Activated CD4-positive, alpha-beta memory T cell treated with anti-CD3 and anti-CD28 coated beads, Interleukin-2, amount 10 ng/mL, durations not matched to agents 7 days and 5 days (primary cell): ENCODE data around the gene DYNC1I2. TPM values are rescaled to one million over a fixed set of nuclear protein-coding genes. Genes with fewer than 3 reads are reported as not detected.

Source experiments
- CTCF ChIA-PET: fragments of 350-600 bp; sonication (Branson Sonifier 250); formaldehyde crosslinking; loops from one replicate; lab custom pipeline; 2021; ENCODE audit warnings: antibody characterized with exemption, inconsistent platforms; lab: Charles Lee
- POLR2A ChIA-PET: fragments of 350-600 bp; sonication (Branson Sonifier 250); formaldehyde crosslinking; loops from one replicate; lab custom pipeline; 2021; ENCODE audit warnings: antibody characterized with exemption; lab: Charles Lee
- DNase-seq: peaks from one replicate; pipeline ENCODE4 v3.0.0-alpha.2; 2020
- H3K27ac Mint-ChIP-seq: one replicate; pipeline ENCODE4 v1.8.0; 2021; ENCODE audit warnings: mild to moderate bottlenecking, mixed read lengths
- H3K27me3 Mint-ChIP-seq: one replicate; pipeline ENCODE4 v1.8.0; 2021; ENCODE audit warnings: mixed read lengths
- H3K36me3 Mint-ChIP-seq: one replicate; pipeline ENCODE4 v1.8.0; 2021; ENCODE audit warnings: low read depth, mixed read lengths
- H3K4me1 Mint-ChIP-seq: one replicate; pipeline ENCODE4 v1.8.0; 2021; ENCODE audit warnings: mixed read lengths
- H3K4me3 Mint-ChIP-seq: one replicate; pipeline ENCODE4 v1.8.0; 2021; ENCODE audit warnings: mild to moderate bottlenecking, mixed read lengths
- H3K9me3 Mint-ChIP-seq: one replicate; pipeline ENCODE4 v1.8.0; 2021; ENCODE audit warnings: mixed read lengths
- total RNA-seq, 2 experiments: library from RNA; stranded (reverse); gene quantifications; one replicate each; pipeline ENCODE4 v1.2.3, GENCODE V29; 2021

DYNC1I2 gene
- total RNA-seq, 2 experiments from 2014 or later = 51.5 to 55.3 TPM

- CTCF ChIA-PET = interaction anchor here (1.6 kb wide), 1 partner anchor 12 kb away, joined by 9 read pairs; no protein-coding TSS in a partner anchor
- no peak overlapping the region for H3K27ac Mint-ChIP-seq
- H3K27me3 Mint-ChIP-seq = no peaks in the 10 kb centered on the region
- H3K4me3 Mint-ChIP-seq = no peak overlapping the region
- H3K4me1 Mint-ChIP-seq = peaks cover 15% of the 10 kb centered on the region
- H3K9me3 Mint-ChIP-seq = no peaks in the 10 kb centered on the region
- DNase-seq = no peak
- POLR2A ChIA-PET = no interaction called here
- H3K36me3 Mint-ChIP-seq = peaks cover 50% of the 10 kb centered on the region
Observed at GRCh38 chr2:171692331-171692730, 5.1 kb downstream of the DYNC1I2 start.

GRCh38 chr2:171702781-171703556, 15.7 kb downstream of the DYNC1I2 start:
- POLR2A ChIA-PET = no interaction called here
- no peaks in the 10 kb centered on the region for H3K27me3 Mint-ChIP-seq
- no peak overlapping the region for H3K27ac Mint-ChIP-seq
- DNase-seq = no peak
- H3K4me3 Mint-ChIP-seq = no peak overlapping the region
- no peaks in the 10 kb centered on the region for H3K9me3 Mint-ChIP-seq
- peaks cover 1% of the 10 kb centered on the region for H3K4me1 Mint-ChIP-seq
- peaks cover 13% of the 10 kb centered on the region for H3K36me3 Mint-ChIP-seq
- CTCF ChIA-PET = interaction anchor here (0.5 to 7.1 kb wide), 14 partner anchors 10 to 426 kb away, joined by 3 to 64 read pairs (median 4); partner anchors contain the start of genes DLX2 and DYNC1I2

- Mint-ChIP-seq H3K27ac (no peak overlapping the region), H3K27me3 (no peaks in the 10 kb centered on the region), H3K4me3 (no peak overlapping the region), H3K4me1 (peaks cover 1% of the 10 kb centered on the region), H3K36me3 (peaks cover 14% of the 10 kb centered on the region), H3K9me3 (no peaks in the 10 kb centered on the region)
- CTCF ChIA-PET = interaction anchor here (0.5 to 7.1 kb wide), 23 partner anchors 10 to 881 kb away, joined by 3 to 64 read pairs (median 4); partner anchors contain the start of genes DLX1, DLX2 and DYNC1I2
- DNase-seq = no peak
- POLR2A ChIA-PET = interaction anchor here (1.1 kb wide), 1 partner anchor 403 kb away, joined by 3 read pairs; no protein-coding TSS in a partner anchor
Observed at GRCh38 chr2:171703574-171704347, 16.5 kb downstream of the DYNC1I2 start.

GRCh38 chr2:171706152-171706803, 19.0 kb downstream of the DYNC1I2 start:
- CTCF ChIA-PET = interaction anchor here (0.7 to 7.1 kb wide), 10 partner anchors 8 to 778 kb away, joined by 3 to 64 read pairs (median 6); partner anchors contain the start of genes DLX2 and DYNC1I2
- Mint-ChIP-seq H3K4me1 (peaks cover 1% of the 10 kb centered on the region), H3K36me3 (peaks cover 17% of the 10 kb centered on the region), H3K27me3 (no peaks in the 10 kb centered on the region), H3K4me3 (no peak overlapping the region), H3K9me3 (no peaks in the 10 kb centered on the region), H3K27ac (no peak overlapping the region)
- POLR2A ChIA-PET = interaction anchor here (1.3 kb wide), 1 partner anchor 400 kb away, joined by 4 read pairs; no protein-coding TSS in a partner anchor
- DNase-seq = no peak

GRCh38 chr2:171707752-171708151, 20.5 kb downstream of the DYNC1I2 start:
- H3K4me3 Mint-ChIP-seq = no peak overlapping the region
- H3K27me3 Mint-ChIP-seq = no peaks in the 10 kb centered on the region
- POLR2A ChIA-PET = no interaction called here
- no peak for DNase-seq
- no peak overlapping the region for H3K27ac Mint-ChIP-seq
- no peaks in the 10 kb centered on the region for H3K9me3 Mint-ChIP-seq
- peaks cover 12% of the 10 kb centered on the region for H3K4me1 Mint-ChIP-seq
- H3K36me3 Mint-ChIP-seq = peaks cover 14% of the 10 kb centered on the region
- CTCF ChIA-PET = interaction anchor here (0.8 to 3.3 kb wide), 6 partner anchors 11 to 759 kb away, joined by 3 to 23 read pairs (median 4); partner anchors contain the start of gene DLX2

GRCh38 chr2:171709011-171709685, 21.9 kb downstream of the DYNC1I2 start:
- CTCF ChIA-PET = interaction anchor here (1.4 kb wide), 1 partner anchor 418 kb away, joined by 3 read pairs; no protein-coding TSS in a partner anchor
- H3K9me3 Mint-ChIP-seq = no peaks in the 10 kb centered on the region
- no peak overlapping the region for H3K4me3 Mint-ChIP-seq
- peaks cover 14% of the 10 kb centered on the region for H3K4me1 Mint-ChIP-seq
- POLR2A ChIA-PET = no interaction called here
- DNase-seq = no peak
- H3K27me3 Mint-ChIP-seq = no peaks in the 10 kb centered on the region
- no peak overlapping the region for H3K27ac Mint-ChIP-seq
- H3K36me3 Mint-ChIP-seq = peaks cover 14% of the 10 kb centered on the region

- Mint-ChIP-seq H3K27me3 (no peaks in the 10 kb centered on the region), H3K9me3 (no peaks in the 10 kb centered on the region), H3K4me3 (no peak overlapping the region), H3K4me1 (peaks cover 13% of the 10 kb centered on the region), H3K36me3 (peaks cover 14% of the 10 kb centered on the region), H3K27ac (no peak overlapping the region)
- no peak for DNase-seq
- ChIA-PET CTCF (interaction anchor here (1.0 to 1.1 kb wide), 2 partner anchors 9 to 11 kb away, joined by 3 read pairs; no protein-coding TSS in a partner anchor), POLR2A (no interaction called here)
Observed at GRCh38 chr2:171711351-171711750, 24.1 kb downstream of the DYNC1I2 start.

GRCh38 chr2:171712051-171712450, 24.8 kb downstream of the DYNC1I2 start:
- no peak for DNase-seq
- Mint-ChIP-seq H3K27ac (no peak overlapping the region), H3K9me3 (no peaks in the 10 kb centered on the region), H3K36me3 (peaks cover 12% of the 10 kb centered on the region), H3K27me3 (no peaks in the 10 kb centered on the region), H3K4me1 (peaks cover 13% of the 10 kb centered on the region), H3K4me3 (no peak overlapping the region)
- CTCF ChIA-PET = interaction anchor here (1.1 to 1.4 kb wide), 2 partner anchors 10 to 392 kb away, joined by 3 read pairs; no protein-coding TSS in a partner anchor
- POLR2A ChIA-PET = no interaction called here

GRCh38 chr2:171718720-171719119, 31.5 kb downstream of the DYNC1I2 start:
- Mint-ChIP-seq H3K27ac (peak overlapping the region; percentile 11), H3K4me3 (no peak overlapping the region)

GRCh38 chr2:171719660-171720059, 32.4 kb downstream of the DYNC1I2 start:
- Mint-ChIP-seq H3K36me3 (peaks cover 19% of the 10 kb centered on the region), H3K9me3 (no peaks in the 10 kb centered on the region), H3K27me3 (no peaks in the 10 kb centered on the region), H3K4me1 (peaks cover 8% of the 10 kb centered on the region), H3K4me3 (no peak overlapping the region), H3K27ac (no peak overlapping the region)
- DNase-seq = no peak
- ChIA-PET CTCF (interaction anchor here (1.0 to 1.3 kb wide), 3 partner anchors 15 to 407 kb away, joined by 3 to 5 read pairs (median 3); no protein-coding TSS in a partner anchor), POLR2A (no interaction called here)

More at GRCh38 chr2:171718720-171719119, 31.5 kb downstream of the DYNC1I2 start:
- CTCF ChIA-PET = interaction anchor here (1.0 to 1.3 kb wide), 4 partner anchors 14 to 410 kb away, joined by 3 to 5 read pairs (median 3); no protein-coding TSS in a partner anchor
- Mint-ChIP-seq H3K27me3 (no peaks in the 10 kb centered on the region), H3K4me1 (peaks cover 8% of the 10 kb centered on the region), H3K9me3 (no peaks in the 10 kb centered on the region), H3K36me3 (peaks cover 13% of the 10 kb centered on the region)
- POLR2A ChIA-PET = no interaction called here
- no peak for DNase-seq

- CTCF ChIA-PET = interaction anchor here (1.1 kb wide), 1 partner anchor 20 kb away, joined by 3 read pairs; no protein-coding TSS in a partner anchor
- Mint-ChIP-seq H3K4me1 (peaks cover 2% of the 10 kb centered on the region), H3K36me3 (peaks cover 27% of the 10 kb centered on the region), H3K9me3 (no peaks in the 10 kb centered on the region), H3K27ac (no peak overlapping the region), H3K4me3 (no peak overlapping the region), H3K27me3 (no peaks in the 10 kb centered on the region)
- POLR2A ChIA-PET = no interaction called here
- no peak for DNase-seq
Observed at GRCh38 chr2:171723716-171724683, 36.7 kb downstream of the DYNC1I2 start.
